Astrocyte (in vitro differentiated cells and primary cell): ENCODE data around the gene ZNF618.

Source experiments
- EZH2 ChIP-seq: IDR thresholded peaks from 2 replicates; pipeline ENCODE4 v1.6.1; 2012; ENCODE audit warnings: mild to moderate bottlenecking, low read length, inconsistent platforms; ENCODE audit not compliant: insufficient read depth
- TF ChIP-seq, protein P1 (sequence below): IDR thresholded peaks from 2 replicates; pipeline ENCODE4 v1.5.1; 2011; ENCODE audit warnings: low read depth, mild to moderate bottlenecking, inconsistent platforms, low read length, moderate library complexity; ENCODE audit not compliant: insufficient read depth

- TF ChIP-seq, protein P1, sequence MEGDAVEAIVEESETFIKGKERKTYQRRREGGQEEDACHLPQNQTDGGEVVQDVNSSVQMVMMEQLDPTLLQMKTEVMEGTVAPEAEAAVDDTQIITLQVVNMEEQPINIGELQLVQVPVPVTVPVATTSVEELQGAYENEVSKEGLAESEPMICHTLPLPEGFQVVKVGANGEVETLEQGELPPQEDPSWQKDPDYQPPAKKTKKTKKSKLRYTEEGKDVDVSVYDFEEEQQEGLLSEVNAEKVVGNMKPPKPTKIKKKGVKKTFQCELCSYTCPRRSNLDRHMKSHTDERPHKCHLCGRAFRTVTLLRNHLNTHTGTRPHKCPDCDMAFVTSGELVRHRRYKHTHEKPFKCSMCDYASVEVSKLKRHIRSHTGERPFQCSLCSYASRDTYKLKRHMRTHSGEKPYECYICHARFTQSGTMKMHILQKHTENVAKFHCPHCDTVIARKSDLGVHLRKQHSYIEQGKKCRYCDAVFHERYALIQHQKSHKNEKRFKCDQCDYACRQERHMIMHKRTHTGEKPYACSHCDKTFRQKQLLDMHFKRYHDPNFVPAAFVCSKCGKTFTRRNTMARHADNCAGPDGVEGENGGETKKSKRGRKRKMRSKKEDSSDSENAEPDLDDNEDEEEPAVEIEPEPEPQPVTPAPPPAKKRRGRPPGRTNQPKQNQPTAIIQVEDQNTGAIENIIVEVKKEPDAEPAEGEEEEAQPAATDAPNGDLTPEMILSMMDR, result no peak
- no peak for TF ChIP-seq EZH2
These were observed 37.5 kb downstream of the ZNF618 start for GRCh38 chr9:113913426-113914195.
